GM12865 (cell line): ENCODE data around the gene C8B.

Experiments
- DNase-seq: peaks from one replicate; pipeline ENCODE4 v3.0.0; 2010; ENCODE audit warnings: low read depth
- H3K4me3 ChIP-seq: 2 replicates; pipeline ENCODE4 v1.5.1; 2011; ENCODE audit warnings: mild to moderate bottlenecking, low read depth, low read length, control low read depth
- CTCF ChIP-seq: IDR thresholded peaks from 2 replicates; pipeline ENCODE4 v1.5.1; 2011; ENCODE audit warnings: low read length, control low read depth, low read depth, inconsistent platforms; ENCODE audit not compliant: insufficient read depth; ENCODE audit errors: missing control alignments

The C8B gene

GRCh38 chr1:56898879-56899278 is 66.9 kb downstream of the C8B start:
- TF ChIP-seq CTCF: no peak
- H3K4me3 ChIP-seq: no peak overlapping the region
- DNase-seq: no peak

GRCh38 chr1:56898005-56898373 is 67.8 kb downstream of the C8B start:
- no peak overlapping the region for H3K4me3 ChIP-seq
- no peak for TF ChIP-seq CTCF
- no peak for DNase-seq

GRCh38 chr1:56897150-56898004 is 68.4 kb downstream of the C8B start:
- no peak for DNase-seq
- TF ChIP-seq CTCF: no peak
- H3K4me3 ChIP-seq: no peak overlapping the region

GRCh38 chr1:56894014-56894413 is 71.8 kb downstream of the C8B start:
- no peak for TF ChIP-seq CTCF
- no peak overlapping the region for H3K4me3 ChIP-seq
- no peak for DNase-seq

- DNase-seq: no peak
- TF ChIP-seq CTCF: no peak
- H3K4me3 ChIP-seq: no peak overlapping the region
Measured at GRCh38 chr1:56890229-56890628, 75.6 kb downstream of the C8B start.

GRCh38 chr1:56881417-56881816 is 84.4 kb downstream of the C8B start:
- no peak for DNase-seq
- TF ChIP-seq CTCF: no peak
- no peak overlapping the region for H3K4me3 ChIP-seq

GRCh38 chr1:56880774-56881173 is 85.0 kb downstream of the C8B start:
- H3K4me3 ChIP-seq: no peak overlapping the region
- no peak for TF ChIP-seq CTCF
- DNase-seq: no peak
